SU-DHL-6 (cell line): ENCODE results near the gene SLC35C1.

Source experiments
- CTCF ChIP-seq: fragments of 200-600 bp; sonication (generic); IDR thresholded peaks from one replicate; pipeline ENCODE4 v1.5.1; 2017; ENCODE audit warnings: antibody characterized with exemption, mild to moderate bottlenecking, low read length, moderate library complexity; ENCODE audit not compliant: insufficient read depth, poor library complexity, severe bottlenecking
- EZH2phosphoT487 ChIP-seq: fragments of 200-600 bp; sonication (generic), shearing (Covaris generic); conservative IDR thresholded peaks from 2 replicates; pipeline ENCODE4 v1.6.1; 2018; ENCODE audit warnings: mild to moderate bottlenecking, antibody characterized with exemption, low read length, moderate library complexity, mixed read lengths

- TF ChIP-seq CTCF (no peak), EZH2phosphoT487 (no peak)
Measured at GRCh38 chr11:45859661-45860140, 54.8 kb downstream of the SLC35C1 start.
